GM23338 (cell line): Measurements from ENCODE around the gene ARMC9.

Experiments
- CREB1 ChIP-seq: fragments of 250-450 bp; sonication (Bioruptor Pico); IDR thresholded peaks from 2 replicates; pipeline ENCODE4 v1.5.0; 2020; ENCODE audit warnings: low read depth, mild to moderate bottlenecking, moderate library complexity
- CTCF ChIP-seq, 2 experiments: fragments of 200-600 bp in 1 of 2; sonication (generic) in 1 of 2; conservative IDR thresholded peaks; 2 replicates each; pipeline versions ENCODE4 v1.5.1 to v1.6.1; 2016 to 2017; ENCODE audit warnings: antibody characterized with exemption in 2 of 2, low read depth in 2 of 2, mild to moderate bottlenecking in 2 of 2, moderate library complexity in 1 of 2
- ETS1 ChIP-seq: IDR thresholded peaks from 2 replicates; pipeline ENCODE4 v1.6.1; 2016; ENCODE audit warnings: antibody characterized with exemption
- EZH2 ChIP-seq: fragments of 200-600 bp; sonication (generic); IDR thresholded peaks from one replicate; pipeline ENCODE4 v1.8.0; 2017; ENCODE audit warnings: antibody characterized with exemption, mild to moderate bottlenecking, low read depth; ENCODE audit not compliant: unreplicated experiment
- EZH2phosphoT487 ChIP-seq: fragments of 200-600 bp; sonication (generic); IDR thresholded peaks from one replicate; pipeline ENCODE4 v1.8.1; 2018; ENCODE audit warnings: antibody characterized with exemption; ENCODE audit not compliant: unreplicated experiment
- JUNB ChIP-seq: IDR thresholded peaks from one replicate; pipeline ENCODE4 v1.6.1; 2016; ENCODE audit warnings: antibody characterized with exemption; ENCODE audit not compliant: unreplicated experiment
- NANOG ChIP-seq: IDR thresholded peaks from 2 replicates; pipeline ENCODE4 v1.6.1; 2016; ENCODE audit warnings: antibody characterized with exemption, borderline replicate concordance
- POLR2AphosphoS5 ChIP-seq: IDR thresholded peaks from 2 replicates; pipeline ENCODE4 v1.6.1; 2016; ENCODE audit warnings: antibody characterized with exemption, low read depth
- REST ChIP-seq: IDR thresholded peaks from one replicate; pipeline ENCODE4 v1.6.1; 2018; ENCODE audit warnings: antibody characterized with exemption; ENCODE audit not compliant: unreplicated experiment
- ZNF331 ChIP-seq: fragments of 250-450 bp; sonication (Bioruptor Pico); IDR thresholded peaks from 2 replicates; pipeline ENCODE4 v1.5.0; 2020; ENCODE audit warnings: low read depth, mild to moderate bottlenecking, moderate library complexity
- ZNF462 ChIP-seq: fragments of 250-450 bp; sonication (Bioruptor Pico); IDR thresholded peaks from 2 replicates; pipeline ENCODE4 v1.5.0; 2020; ENCODE audit warnings: mild to moderate bottlenecking, moderate library complexity

- no peak for TF ChIP-seq CTCF (conservative IDR thresholded peaks at IDR 0.05; ENCODE audit: low read depth in 2 of 2)
- TF ChIP-seq REST: no peak
- TF ChIP-seq ETS1: no peak
- no peak for TF ChIP-seq ZNF331 (CRISPR knock-in tag)
- no peak for TF ChIP-seq EZH2
- TF ChIP-seq EZH2phosphoT487: no peak
- no peak for TF ChIP-seq POLR2AphosphoS5
- no peak for TF ChIP-seq CREB1
- TF ChIP-seq NANOG: no peak
- no peak for TF ChIP-seq JUNB
- TF ChIP-seq ZNF462 (CRISPR knock-in tag): no peak
These were observed 100.8 kb downstream of the ARMC9 start for GRCh38 chr2:231299267-231299666.
